ENCODE results near the gene NKAIN2.
A peak's percentile ranks its signal among the peaks of the same experiment; 100 is the strongest.

The NKAIN2 gene

DNA sequence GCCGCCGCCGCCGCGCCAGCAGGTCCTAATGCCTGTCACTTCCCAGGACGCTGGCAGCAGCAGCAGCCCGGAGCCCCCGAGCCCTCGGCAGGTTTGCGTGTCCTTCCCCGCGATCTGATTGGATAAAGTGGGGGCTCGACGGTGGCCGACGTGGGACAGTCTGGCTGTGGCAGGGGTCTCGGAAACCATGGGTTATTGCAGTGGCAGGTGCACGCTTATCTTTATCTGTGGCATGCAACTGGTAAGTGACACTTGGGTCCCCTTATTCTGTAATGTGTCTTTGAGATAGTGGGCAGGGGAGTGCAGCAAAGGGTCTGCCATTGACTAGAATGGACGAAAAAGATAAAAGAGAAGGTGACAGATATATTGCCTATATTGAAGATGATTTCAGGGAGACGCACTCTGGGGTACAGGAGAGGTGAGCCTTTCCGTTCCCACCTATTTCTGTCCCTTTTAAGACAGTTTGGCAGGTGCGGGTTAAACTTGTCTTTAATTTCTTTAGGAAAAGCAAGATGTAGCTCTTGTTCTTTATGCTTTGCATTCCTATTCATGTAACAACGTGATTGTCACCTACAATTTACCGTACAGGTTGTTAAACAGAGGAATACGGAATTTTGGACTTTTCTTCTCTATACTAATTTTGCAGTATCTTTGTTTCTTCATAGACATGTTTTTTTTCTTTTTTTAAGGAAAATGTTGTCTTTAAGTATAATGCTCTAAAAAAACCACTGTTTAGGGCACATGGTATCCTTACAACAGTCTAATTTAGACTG, 535 bp downstream of the NKAIN2 start:
- TF ChIP-seq, protein P1, sequence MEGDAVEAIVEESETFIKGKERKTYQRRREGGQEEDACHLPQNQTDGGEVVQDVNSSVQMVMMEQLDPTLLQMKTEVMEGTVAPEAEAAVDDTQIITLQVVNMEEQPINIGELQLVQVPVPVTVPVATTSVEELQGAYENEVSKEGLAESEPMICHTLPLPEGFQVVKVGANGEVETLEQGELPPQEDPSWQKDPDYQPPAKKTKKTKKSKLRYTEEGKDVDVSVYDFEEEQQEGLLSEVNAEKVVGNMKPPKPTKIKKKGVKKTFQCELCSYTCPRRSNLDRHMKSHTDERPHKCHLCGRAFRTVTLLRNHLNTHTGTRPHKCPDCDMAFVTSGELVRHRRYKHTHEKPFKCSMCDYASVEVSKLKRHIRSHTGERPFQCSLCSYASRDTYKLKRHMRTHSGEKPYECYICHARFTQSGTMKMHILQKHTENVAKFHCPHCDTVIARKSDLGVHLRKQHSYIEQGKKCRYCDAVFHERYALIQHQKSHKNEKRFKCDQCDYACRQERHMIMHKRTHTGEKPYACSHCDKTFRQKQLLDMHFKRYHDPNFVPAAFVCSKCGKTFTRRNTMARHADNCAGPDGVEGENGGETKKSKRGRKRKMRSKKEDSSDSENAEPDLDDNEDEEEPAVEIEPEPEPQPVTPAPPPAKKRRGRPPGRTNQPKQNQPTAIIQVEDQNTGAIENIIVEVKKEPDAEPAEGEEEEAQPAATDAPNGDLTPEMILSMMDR (conservative IDR thresholded peaks at IDR 0.05; ENCODE audit: low read depth), result no peak
- DNase-seq (ENCODE audit: low spot score), result peak; percentile 2
- H3K27ac ChIP-seq, result no peak overlapping the region
- POLR2A ChIA-PET (ENCODE audit: low non-redundant PET), result no interaction called here
- CTCF ChIA-PET, result interaction anchor here (3.4 kb wide), 1 partner anchor 162 kb away, joined by 24 read pairs; no protein-coding TSS in a partner anchor

DNA sequence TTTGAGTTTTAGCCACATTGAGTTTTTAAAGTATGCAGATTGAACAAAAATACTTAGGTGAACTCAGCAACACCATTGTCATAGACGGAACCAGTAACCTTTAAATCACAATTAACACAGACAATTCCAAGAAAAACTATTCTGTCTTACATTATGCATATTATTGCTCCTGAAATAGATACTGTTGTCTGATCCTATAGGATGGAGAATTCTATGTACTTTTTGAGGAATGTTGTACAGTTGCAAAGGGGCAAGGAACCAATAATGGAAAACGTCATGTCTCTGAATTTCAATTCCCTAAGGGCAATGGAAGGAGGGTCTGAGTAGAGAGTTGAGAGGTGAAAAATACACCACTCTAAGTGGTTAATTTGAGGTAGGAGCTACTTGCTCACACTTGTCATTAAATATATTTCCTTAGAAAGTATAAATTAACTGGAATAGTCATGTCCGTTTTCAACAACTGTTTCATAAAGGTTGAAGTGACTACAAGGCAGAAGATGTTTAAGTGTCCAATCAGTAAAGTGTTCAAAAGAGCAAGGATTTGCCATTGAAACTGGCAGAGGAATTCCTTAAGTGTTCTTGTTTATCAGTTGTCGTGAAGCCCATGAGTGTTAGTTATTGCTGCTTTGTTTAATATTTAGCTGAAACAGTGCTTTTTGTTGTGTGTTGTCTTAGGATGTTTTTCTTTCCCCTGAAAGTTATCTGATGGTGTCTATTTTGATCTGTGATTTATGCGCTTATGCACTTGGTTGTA, 1.3 kb downstream of the NKAIN2 start:
- ChIA-PET POLR2A (ENCODE audit: low non-redundant PET) (no interaction called here), CTCF (no interaction called here)
- TF ChIP-seq, protein P1 (conservative IDR thresholded peaks at IDR 0.05; ENCODE audit: low read depth), result no peak
- no peak overlapping the region for H3K27ac ChIP-seq
- DNase-seq (ENCODE audit: low spot score), result no peak

DNA sequence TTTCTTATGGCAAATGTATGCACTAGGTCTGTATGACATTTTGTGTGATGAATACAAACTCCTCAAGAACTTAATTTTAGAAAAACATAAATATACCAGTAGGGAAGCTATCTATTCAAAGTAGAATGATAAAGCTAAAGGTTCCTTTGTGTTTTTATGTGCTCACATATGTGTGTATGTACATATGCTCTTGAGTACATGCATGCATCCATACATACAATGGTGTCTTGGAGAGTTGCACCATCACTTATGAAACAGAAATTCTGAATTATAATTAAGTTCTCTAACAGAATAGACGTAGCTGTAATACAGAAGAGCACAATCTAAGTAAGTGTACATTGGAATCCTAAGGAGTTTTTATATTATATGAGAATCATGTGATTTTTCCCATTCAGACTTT, 2.3 kb downstream of the NKAIN2 start:
- TF ChIP-seq, protein P1 (conservative IDR thresholded peaks at IDR 0.05; ENCODE audit: low read depth), result no peak

DNA sequence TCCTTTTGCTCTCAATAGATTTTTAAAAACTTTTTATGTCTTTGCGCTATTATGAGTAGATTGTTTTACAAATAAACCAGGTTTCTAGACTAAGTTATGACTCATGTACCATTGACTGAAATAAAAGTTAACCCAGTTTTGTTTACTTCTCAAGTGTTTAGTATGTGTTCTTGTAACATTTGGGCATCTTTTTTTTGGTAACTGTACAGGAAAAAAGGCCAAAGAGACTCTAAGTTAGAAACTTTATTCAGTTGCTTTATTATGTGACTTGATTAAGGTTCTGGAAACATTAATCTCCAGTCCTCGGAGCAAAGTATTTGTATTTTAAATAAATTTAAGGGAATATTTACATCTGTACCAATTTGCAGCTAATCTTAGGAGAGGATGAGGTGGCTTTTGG, 2.9 kb downstream of the NKAIN2 start:
- no peak for DNase-seq (ENCODE audit: low spot score)
- ChIA-PET CTCF (no interaction called here), POLR2A (ENCODE audit: low non-redundant PET) (no interaction called here)

More for the DNA sequence above, 2.3 kb downstream of the NKAIN2 start:
- ChIA-PET POLR2A (ENCODE audit: low non-redundant PET) (no interaction called here), CTCF (no interaction called here)
- H3K27ac ChIP-seq, result no peak overlapping the region
- no peak for DNase-seq (ENCODE audit: low spot score)

DNA sequence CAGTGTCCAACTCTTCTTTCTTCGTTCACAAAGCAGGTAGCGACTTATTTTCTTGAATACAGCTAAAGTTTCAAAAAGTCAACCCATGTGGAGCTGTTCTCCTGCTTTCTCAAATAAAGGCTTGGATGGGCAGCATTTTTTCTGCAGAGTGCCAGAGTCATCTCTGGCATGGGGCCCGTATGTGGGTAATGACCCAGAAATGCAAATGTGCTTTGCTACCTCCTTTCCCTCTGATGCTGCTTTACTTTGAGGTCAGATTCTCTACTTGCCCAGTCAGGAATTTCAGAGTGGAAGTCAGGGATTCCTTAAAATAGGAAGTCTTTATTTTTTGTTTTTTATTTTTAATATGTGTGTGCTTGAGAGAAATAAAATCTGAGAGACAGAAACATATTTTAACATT, 4.9 kb downstream of the NKAIN2 start:
- CTCF ChIA-PET, result no interaction called here

More for the DNA sequence above, 2.9 kb downstream of the NKAIN2 start:
- TF ChIP-seq, protein P1 (conservative IDR thresholded peaks at IDR 0.05; ENCODE audit: low read depth), result no peak
- no peak overlapping the region for H3K27ac ChIP-seq

DNA sequence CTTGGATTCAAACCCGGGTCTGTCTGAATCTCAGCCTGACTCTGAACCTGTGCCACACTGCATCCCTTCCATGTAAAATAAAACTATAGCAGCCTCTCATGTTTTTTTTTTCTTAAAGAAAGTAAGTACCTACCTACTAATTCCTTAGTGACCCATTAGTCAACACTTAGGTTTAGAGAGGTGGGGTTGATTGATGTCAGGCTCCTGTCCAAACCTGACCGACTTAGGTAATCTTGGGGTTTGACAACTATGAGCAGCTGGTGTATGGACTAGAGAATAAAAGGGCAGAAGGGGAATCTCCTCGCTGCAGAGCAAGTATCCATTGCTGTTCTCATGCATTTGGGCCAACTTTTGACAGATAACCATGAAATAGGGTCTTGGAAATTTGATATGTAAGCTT, 6.5 kb downstream of the NKAIN2 start:
- H3K27ac ChIP-seq, result no peak overlapping the region
- ChIA-PET CTCF (interaction anchor here (1.0 kb wide), 1 partner anchor 14 kb away, joined by 3 read pairs; no protein-coding TSS in a partner anchor), POLR2A (ENCODE audit: low non-redundant PET) (interaction anchor here (0.5 kb wide), 1 partner anchor 85 kb away, joined by 3 read pairs; no protein-coding TSS in a partner anchor)
- DNase-seq (ENCODE audit: low spot score), result peak; percentile 44
- TF ChIP-seq, protein P1 (conservative IDR thresholded peaks at IDR 0.05; ENCODE audit: low read depth), result no peak

More for the DNA sequence above, 4.9 kb downstream of the NKAIN2 start:
- POLR2A ChIA-PET (ENCODE audit: low non-redundant PET), result no interaction called here
- DNase-seq (ENCODE audit: low spot score), result peak; percentile 20
- no peak overlapping the region for H3K27ac ChIP-seq
- TF ChIP-seq, protein P1 (conservative IDR thresholded peaks at IDR 0.05; ENCODE audit: low read depth), result no peak

All from RWPE1 (cell line).